Mammary epithelial cell (primary cell): ENCODE results near the gene ADRA2B.
"Not testable (repeated sequence)": the region's sequence is repeated elsewhere in the genome, so short reads cannot be mapped to it uniquely, and the experiment has no call there.

Experiments
- CTCF ChIP-seq, 2 donors: IDR thresholded peaks in 1 of 2; conservative IDR thresholded peaks in 1 of 2; 2 replicates each; pipeline ENCODE4 v1.5.1; 2011 to 2012; ENCODE audit warnings: inconsistent platforms in 2 of 2, low read length in 2 of 2, mild to moderate bottlenecking in 2 of 2, control low read depth in 1 of 2, low read depth in 1 of 2; ENCODE audit not compliant: insufficient read depth in 1 of 2; ENCODE audit errors: extremely low read depth in 1 of 2
- EZH2 ChIP-seq: IDR thresholded peaks from 2 replicates; pipeline ENCODE4 v1.6.1; 2012; ENCODE audit warnings: low read length, inconsistent platforms, borderline replicate concordance

- TF ChIP-seq CTCF (conservative IDR thresholded peaks at IDR 0.05 in 1 of 2, IDR thresholded peaks at IDR 0.05 in 1 of 2; ENCODE audit: extremely low read depth in 1 of 2, insufficient read depth in 1 of 2, low read depth in 1 of 2, low read length in 2 of 2); EZH2: not testable (repeated sequence)
Measured at GRCh38 chr2:96084858-96085518, 31.4 kb downstream of the ADRA2B start.
